Vagina (tissue), 2 donors: ENCODE results near the gene LTV1.

Experiments
- CTCF ChIP-seq, 3 experiments: fragments of 450-650 bp in 2 of 3; fragments of 200-600 bp in 1 of 3; sonication (generic) in 1 of 3; IDR thresholded peaks; one replicate each; pipeline ENCODE4 v1.5.1; 2017 to 2019; ENCODE audit warnings: antibody characterized with exemption in 3 of 3, mild to moderate bottlenecking in 2 of 3, moderate library complexity in 2 of 3
- POLR2A ChIP-seq, 2 donors: fragments of 450-650 bp; IDR thresholded peaks; one replicate each; pipeline ENCODE4 v1.6.1; 2017; ENCODE audit warnings: antibody characterized with exemption in 2 of 2, mild to moderate bottlenecking in 2 of 2, moderate library complexity in 2 of 2

- TF ChIP-seq CTCF (IDR thresholded peaks at IDR 0.05): no peak
- no peak for TF ChIP-seq POLR2A (IDR thresholded peaks at IDR 0.05)
Measured at GRCh38 chr6:143823548-143823947, 19.6 kb upstream of the LTV1 start.
